ENCODE results near the gene PLCD1. TPM values are rescaled to one million over a fixed set of nuclear protein-coding genes. Genes with fewer than 3 reads are reported as not detected.

PLCD1 gene
- total RNA-seq, 1 experiment from 2014 or later = 27.1 TPM

GRCh38 chr3:37979541-37980461, 49.6 kb downstream of the PLCD1 start:
- Mint-ChIP-seq H3K9me3 (no peaks in the 10 kb centered on the region), H3K4me1 (peaks cover 0 to 2% of the 10 kb centered on the region in 2 experiments; a peak in 2 of 4 replicates), H3K4me3 (no peak overlapping the region), H3K27me3 (ENCODE audit: low read depth) (no peaks in the 10 kb centered on the region), H3K27ac (peak overlapping the region in 1 of 3 experiments; percentile 5; a peak in 2 of 7 replicates), H3K36me3 (ENCODE audit: insufficient read depth in 1 of 3, low read depth in 3 of 3) (peaks cover 3 to 14% (median 9%) of the 10 kb centered on the region in 3 experiments; a peak in 6 of 7 replicates)
- no peak overlapping the region for H3K14ac ChIP-seq (ENCODE audit: insufficient read depth, low read length)
- no peak overlapping the region for H3K18ac ChIP-seq (ENCODE audit: insufficient read length, low read depth, low read length)
- no peak overlapping the region for H3K9ac ChIP-seq (ENCODE audit: extremely low read depth, insufficient read length, low read length)
- no peak overlapping the region for H3K4ac ChIP-seq (ENCODE audit: low read depth, low read length)
- H2BK15ac ChIP-seq (ENCODE audit: low read depth, low read length) = no peak overlapping the region
- no peak overlapping the region for H4K91ac ChIP-seq (ENCODE audit: insufficient read length, low read depth, low read length)
- WGBS (ENCODE audit: extremely low coverage, insufficient read length, low lambda C conversion rate) = no CpG with 5 or more reads among the region's 8 CpGs
- H2BK20ac ChIP-seq (ENCODE audit: low read depth, low read length, poor library complexity, severe bottlenecking) = no peak overlapping the region
- H4K5ac ChIP-seq (ENCODE audit: insufficient read length, low read depth, low read length) = no peak overlapping the region
- H3K9me3 ChIP-seq (ENCODE audit: control insufficient read depth, low read depth, low read length) = no peaks in the 10 kb centered on the region
- no peak overlapping the region for H2AFZ ChIP-seq (ENCODE audit: low read length)
- no peak overlapping the region for H4K8ac ChIP-seq (replicated peaks; ENCODE audit: insufficient read length, low read depth, low read length)
- no peak for TF ChIP-seq CTCF (conservative IDR thresholded peaks at IDR 0.05)
- H2BK5ac ChIP-seq (ENCODE audit: insufficient read length, low read length) = no peak overlapping the region
- H3K4me2 ChIP-seq (ENCODE audit: insufficient read depth, insufficient read length, low read length) = no peak overlapping the region
- no peak overlapping the region for H2AK5ac ChIP-seq (ENCODE audit: insufficient read length, low read length)
- no peaks in the 10 kb centered on the region for H3K4me1 ChIP-seq (ENCODE audit: insufficient read depth, low read length)
- H3K27ac ChIP-seq (ENCODE audit: insufficient read length, low read depth, low read length) = no peak overlapping the region
- no peaks in the 10 kb centered on the region for H3K79me1 ChIP-seq (ENCODE audit: insufficient read depth, low read depth, low read length, poor library complexity, severe bottlenecking)
- no peaks in the 10 kb centered on the region for H3K23me2 ChIP-seq (ENCODE audit: insufficient read length, low read depth, low read length, poor library complexity, severe bottlenecking)
- no peaks in the 10 kb centered on the region for H3K27me3 ChIP-seq (ENCODE audit: insufficient read depth, low read length)
- H3K56ac ChIP-seq (ENCODE audit: insufficient read length, low read depth, low read length) = no peak overlapping the region
- no peak overlapping the region for H2BK12ac ChIP-seq (ENCODE audit: insufficient read length, low read depth, low read length)
- no peak overlapping the region for H3K23ac ChIP-seq (ENCODE audit: insufficient read length, low read depth, low read length)
- H2BK120ac ChIP-seq (ENCODE audit: low read depth, low read length, poor library complexity, severe bottlenecking) = no peak overlapping the region
- DNase-seq = no peak
- no peaks in the 10 kb centered on the region for H3K79me2 ChIP-seq (ENCODE audit: insufficient read depth, low read length)
- H4K20me1 ChIP-seq (ENCODE audit: control insufficient read depth, insufficient read depth, insufficient read length) = no peaks in the 10 kb centered on the region
- no peak overlapping the region for H3T11ph ChIP-seq (ENCODE audit: low read length)

Measured in H9 (cell line).